ENCODE results near the gene HOXA4.

HOXA4 gene

DNA sequence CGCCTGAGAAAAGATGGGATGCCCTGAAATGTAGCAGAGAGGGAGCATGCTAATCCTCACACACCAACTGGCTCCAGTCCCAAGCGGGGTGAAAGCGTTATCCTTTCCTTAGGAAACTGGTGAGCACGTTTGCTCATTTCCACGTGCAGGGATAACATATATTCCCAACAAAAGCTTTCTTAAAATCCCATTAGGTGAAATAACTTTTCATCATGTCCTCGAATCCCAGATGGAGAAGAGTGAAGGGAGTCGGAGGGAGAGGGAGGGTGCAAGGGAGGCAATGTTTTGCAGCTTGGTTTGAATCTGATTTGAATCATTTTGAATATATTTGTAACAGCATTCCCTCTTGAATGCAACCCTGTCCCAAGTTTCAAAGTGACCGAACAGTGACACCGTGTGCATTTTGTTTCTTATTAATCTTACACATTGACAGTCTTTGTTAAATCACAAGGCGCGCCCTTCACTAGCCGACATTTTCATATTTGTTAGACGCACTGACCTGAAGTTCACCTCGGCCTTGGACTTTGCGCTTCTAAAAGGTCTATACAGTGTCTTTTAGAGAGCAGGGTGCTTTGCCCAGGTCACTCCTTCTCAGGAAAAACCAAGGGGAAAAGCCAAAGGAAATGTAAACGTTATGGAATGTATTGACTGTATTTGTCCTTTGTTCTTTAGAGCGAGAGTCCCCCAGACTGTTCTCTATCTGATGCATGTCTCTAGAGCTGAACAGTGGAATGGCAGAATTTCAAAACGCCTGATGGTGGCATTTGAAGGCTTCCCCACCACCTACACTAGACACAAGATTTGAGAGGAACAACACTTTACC, 3.1 kb upstream of the HOXA4 start:
- DNase-seq (ENCODE audit: low read depth, low spot score), result no peak

DNA sequence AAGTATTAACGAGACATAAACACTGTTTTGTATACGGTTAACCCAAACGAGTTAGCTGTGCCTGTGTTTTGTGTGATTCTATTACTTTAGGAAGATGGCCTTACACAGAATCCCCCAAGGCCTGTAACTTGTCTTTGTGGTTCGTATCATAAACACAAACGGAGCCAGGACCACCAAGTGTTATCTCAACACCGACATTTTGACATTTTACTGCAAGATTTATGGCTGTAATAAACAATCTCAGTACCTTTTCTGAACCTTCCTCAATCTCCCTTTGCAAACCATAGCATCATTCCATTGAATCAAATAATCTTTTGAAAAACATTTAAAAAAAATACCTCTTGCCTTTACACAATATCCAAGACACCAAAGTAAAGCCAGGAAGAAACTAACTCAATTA, 2.4 kb upstream of the HOXA4 start:
- no peak for DNase-seq (ENCODE audit: low read depth, low spot score)

DNA sequence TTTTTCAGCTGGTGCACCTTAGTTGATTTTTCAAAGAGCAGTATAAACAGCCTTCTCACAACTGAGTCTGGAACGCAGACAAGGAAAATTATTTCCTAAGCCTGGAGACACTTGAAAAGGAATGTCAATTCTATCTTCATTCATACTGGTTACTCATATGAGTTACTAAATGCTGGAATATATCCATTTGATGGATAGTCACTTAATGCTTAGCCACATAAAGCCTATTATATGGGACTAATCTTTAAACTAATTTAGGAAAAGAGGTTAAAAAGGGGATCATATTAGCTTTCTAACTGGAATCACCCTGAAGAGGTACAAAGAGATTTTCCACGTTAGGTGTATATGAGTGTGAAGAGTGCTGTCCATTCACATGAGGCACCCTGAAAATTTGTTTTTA, 1.7 kb upstream of the HOXA4 start:
- DNase-seq (ENCODE audit: low read depth, low spot score), result no peak

DNA sequence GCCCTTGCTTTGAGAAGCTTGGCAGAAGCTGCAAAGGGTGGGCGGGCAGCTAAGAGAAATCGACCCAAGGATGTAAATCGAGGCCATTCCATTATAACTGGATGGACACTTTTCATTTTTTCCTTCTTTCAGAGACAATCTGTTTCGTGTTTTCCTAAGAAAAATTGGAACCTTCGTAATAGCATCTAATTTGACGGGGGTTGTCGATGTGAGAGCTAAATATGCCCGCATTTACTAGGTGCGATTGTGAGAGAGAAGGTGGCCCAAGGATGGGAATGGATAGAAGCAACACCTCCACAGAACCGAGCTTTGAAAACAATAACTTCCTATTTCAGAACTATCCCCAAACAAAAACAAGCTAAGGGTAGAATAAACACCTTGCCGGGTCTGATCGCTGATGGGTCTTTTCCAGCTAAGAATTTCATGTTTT, 848 bp upstream of the HOXA4 start:
- DNase-seq (ENCODE audit: low read depth, low spot score), result no peak

DNA sequence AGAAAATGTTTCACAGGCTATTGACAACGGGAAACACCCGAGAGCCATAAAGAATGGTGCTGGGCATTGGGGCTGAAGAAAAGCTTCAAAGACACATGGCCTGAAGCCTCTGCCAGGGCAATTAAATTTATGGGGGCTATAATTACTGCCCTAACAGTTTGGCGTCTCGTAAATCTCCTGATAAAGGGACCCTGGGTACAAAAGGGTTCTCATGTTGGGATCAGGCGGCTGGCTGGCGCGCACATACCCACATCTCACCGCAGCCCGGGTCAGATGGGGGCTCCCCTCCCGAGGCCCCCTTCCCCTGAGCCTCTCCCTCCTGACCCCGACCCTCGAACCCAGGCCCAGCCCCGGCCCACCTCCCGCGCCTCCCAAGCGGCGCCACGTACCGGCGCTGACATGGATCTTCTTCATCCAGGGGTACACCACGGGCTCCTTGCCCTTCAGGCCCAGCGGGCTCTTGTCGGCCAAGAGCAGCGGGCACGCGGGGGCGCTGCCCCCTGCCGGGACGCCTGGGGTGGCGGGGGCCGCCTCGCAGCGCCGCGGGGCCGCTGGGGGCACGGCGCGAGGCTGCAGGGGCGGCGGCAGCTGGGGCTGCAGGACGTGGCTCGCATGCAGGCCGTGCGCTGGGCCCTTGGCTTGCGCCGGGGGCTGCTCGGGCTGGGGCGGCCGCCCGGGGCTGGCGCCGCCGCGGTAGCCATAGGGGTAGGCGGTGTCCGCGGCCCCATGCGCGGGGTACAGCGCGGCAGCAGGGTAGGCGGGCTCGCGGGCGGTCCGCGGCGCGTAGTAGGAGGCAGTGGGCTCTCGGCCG, 623 bp downstream of the HOXA4 start:
- no peak for DNase-seq (ENCODE audit: low read depth, low spot score)

DNA sequence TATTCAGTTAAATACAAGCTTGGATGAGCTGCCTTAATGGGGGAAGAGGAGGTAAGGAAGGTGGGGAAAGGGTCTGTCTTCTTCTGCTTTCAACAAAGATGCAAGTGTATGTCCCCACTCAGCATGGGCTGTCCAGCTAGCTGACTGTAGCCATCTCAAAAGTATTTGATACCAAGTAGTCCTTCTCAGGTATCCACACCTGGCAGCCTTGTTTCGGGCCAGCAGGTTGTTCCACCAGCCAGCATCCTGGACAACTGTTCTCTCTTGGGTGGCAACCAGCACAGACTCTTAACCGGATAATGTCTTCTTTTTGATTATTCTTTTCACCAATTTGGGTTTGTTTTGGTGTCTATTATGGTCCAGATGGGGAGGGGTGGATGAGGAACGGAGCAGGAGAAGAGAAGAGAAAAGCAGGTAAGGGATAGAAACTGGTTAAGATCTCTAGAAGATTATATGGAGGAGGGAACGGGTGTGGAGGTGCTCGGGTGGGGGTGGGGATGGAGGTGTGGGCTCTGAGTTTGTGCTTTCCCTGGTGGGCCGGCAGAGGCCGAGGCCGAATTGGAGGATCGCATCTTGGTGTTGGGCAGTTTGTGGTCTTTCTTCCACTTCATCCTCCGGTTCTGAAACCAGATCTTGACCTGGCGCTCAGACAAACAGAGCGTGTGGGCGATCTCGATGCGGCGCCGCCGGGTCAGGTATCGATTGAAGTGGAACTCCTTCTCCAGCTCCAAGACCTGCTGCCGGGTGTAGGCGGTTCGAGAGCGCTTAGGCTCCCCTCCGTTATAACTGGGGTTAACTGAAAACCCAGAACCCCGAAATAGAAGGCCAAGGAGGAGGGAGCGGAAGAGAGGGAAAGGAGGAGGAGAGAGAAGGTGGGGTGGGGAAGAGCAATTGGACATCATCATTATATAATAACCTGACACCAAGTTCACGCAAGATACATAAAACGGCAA, 1.5 kb downstream of the HOXA4 start:
- DNase-seq (ENCODE audit: low read depth, low spot score), result no peak

DNA sequence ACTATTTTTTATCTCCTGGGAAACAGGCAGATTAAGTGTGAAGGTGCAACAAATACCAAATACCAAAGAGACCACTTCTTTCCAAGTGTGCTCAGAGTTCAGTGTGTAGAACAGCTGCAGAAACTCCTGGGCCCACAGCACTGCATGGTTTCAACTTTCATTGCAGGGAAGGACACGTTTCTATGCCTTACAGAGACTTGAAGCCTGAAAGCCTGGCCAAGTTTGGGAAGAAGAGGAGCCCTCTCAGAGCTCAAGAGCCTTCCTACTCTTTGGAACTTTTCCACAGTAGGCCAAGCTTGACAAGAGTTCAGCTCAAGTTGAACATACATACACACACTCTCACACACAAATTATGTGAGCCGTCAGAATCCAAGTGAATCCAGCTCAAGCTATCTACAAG, 2.5 kb downstream of the HOXA4 start:
- no peak for DNase-seq (ENCODE audit: low read depth, low spot score)

DNA sequence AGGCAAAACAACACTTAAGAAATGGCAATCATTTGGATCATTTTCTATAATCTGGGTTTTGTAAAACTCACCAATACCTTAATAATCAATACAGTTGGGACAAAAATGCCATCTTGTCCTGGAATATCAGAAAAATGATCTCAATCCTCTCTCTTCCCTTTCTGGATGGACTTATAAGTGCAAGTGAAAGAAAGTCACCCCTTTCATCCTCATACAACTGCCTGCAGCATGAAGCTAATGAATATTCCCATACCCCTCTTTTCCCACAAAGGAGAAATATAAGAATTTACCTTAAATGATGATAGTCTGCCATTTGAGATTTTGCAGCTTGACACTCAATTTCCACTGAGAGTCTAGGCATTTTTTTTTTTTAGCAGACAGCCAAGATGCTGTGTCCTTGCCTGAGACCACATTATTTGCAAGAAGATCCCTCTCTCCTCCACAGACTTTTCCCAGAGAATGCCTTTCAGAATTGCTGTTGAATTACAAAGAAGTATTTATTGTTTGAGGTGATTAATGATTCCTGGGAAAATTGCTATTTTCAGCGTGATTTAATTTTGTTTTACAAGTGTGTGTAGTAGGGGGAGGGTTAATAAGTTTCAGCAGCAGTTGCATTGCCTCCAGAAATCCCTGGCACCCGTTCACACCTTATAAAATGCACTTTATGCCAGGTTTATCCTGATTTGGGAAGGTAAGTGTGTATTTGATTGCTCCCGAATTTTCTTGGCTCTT, 3.8 kb downstream of the HOXA4 start:
- DNase-seq (ENCODE audit: low read depth, low spot score), result no peak

DNA sequence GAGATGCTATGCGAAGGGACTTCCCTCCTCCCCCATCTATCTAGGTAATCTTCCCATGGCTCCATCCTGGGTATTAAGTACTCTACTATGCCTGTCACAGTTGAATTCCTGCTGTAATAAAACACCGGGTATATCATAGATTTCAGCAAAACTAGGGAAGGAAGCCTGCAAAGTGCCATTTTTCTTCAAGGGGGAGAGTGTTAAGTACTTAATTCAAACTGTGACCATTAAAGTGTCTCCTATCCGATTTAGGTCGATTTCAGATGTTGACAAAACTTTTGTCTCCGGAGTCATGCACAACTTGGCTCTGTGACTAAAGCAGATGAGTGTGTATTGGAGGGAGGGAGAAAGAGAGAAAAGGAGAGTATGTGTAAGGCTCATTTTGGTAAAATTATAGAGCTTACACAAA, 4.6 kb downstream of the HOXA4 start:
- DNase-seq (ENCODE audit: low read depth, low spot score), result no peak

DNA sequence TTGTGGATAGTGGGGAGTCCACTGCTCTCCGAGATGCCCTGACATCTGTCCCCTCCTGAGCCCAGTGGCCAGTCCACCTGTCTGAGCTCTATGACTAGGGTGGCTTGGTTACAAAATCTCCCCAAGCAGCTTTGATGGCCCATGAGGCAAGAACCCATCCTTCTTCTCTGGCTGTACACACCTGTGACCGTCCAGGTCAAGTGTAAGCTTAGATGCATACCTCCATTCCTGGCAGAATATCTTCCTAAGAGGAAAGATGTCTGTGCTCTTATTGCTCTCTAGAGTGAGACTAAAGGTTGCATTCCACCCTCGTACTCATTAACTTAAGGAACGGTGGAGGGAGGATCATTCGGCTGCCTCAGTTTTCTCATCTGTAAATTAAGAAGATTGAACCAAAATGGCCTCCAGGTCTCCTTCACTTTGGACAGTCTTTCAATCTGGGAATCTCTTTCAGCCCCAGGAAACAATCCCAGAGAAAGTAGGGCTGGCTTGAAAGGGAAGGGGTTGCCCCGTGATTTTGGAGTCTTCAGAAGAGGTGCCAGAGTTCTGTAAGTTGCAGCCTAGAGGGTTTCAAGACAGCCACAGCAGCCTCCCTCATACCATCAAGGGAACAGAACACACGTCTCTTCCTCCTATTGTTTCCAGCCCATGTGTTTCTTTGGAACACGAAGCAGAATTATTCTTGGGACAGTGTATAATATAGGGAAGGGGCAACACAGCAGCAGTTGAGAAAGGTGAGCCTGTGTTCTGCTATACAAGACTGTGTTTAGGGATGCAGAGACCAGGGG, 5.5 kb downstream of the HOXA4 start:
- no peak for DNase-seq (ENCODE audit: low read depth, low spot score)

DNA sequence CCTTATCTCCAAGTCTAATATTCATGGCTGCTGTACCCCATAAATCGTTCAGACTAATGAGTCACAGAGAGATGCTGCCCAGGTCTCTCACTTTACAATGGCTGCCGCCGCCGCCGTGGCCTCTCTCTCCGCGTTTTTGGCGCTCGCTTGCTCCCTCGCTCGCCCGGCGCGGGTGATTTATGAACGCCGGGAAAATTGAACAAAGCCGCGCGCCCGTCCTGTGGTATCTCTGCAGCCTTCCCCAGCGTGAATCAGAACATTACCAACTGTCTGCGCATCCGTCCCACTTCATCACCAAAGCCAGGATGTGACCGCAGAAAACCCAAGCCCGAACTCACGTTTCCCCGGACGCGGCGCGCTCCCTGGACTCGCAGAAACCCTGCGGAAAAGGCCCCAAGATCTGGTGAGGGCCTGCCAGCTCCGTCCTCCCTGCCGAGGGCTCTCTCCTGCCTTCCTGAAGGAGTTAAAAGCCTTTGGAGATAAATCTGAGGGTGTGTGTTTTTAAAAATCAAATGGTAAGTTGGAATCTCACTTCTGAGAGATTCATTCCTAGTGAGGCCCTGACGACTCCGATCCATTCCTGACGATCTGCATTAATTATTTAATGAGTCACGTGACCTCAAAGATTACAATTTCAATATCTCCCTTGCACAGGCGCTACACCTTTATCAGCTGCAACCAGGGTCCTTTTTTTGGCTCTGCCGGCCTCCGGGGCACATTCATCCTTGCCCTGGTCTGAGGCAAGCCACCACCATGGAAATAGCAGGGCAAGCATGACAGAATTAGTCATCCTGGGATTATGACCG, 6.3 kb downstream of the HOXA4 start:
- DNase-seq (ENCODE audit: low read depth, low spot score), result no peak

DNA sequence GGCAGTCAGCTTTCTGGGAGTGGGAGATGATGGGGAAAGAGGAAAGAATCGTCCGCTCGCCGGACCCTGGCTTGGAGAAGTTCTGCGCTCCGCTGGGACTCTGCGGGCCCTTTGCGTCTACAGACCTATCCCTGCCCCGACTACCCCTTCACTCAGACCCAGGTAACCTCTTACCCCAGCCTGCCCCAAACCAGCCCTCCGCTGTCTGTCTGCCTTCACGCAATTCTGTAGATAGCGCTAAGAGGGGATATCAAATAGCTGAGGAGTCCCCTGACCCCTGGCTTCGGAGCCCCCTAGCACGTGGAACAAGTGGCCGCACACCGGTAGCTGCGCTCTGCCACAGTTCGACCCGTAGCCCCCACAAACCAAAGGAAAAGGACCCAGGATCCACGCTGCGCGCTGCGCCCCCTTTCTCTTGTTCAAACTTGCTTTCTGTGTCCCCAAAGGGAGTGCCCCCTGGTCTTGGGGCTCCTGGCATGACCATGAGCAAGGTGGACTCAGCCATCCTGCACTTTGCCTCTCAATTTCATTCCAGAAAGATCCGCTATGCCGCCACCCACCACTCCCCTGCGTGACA, 7.0 kb downstream of the HOXA4 start:
- DNase-seq (ENCODE audit: low read depth, low spot score), result no peak

DNA sequence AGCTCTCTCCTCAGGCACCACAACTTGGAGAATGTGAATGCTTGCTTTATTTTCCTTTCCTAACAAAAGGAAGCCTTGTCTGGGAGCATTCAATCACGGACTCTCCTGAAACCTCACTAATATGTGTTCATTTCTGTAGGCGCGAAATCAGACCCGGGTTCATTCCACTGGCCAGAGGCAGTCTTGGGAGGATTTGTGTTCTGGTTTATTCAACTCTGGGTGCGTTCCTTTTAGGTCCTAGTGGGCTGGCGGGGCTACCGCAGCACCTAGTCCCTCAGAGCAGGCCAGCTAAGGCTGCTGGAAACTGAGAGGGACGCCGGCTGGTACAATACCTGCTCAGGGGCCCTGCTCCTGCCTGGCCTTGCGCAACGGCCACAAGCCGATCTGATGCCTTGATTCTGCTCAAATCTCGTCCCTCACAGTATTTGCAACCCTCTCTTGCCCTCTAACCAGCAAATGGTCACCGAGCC, 7.5 kb downstream of the HOXA4 start:
- no peak for DNase-seq (ENCODE audit: low read depth, low spot score)

DNA sequence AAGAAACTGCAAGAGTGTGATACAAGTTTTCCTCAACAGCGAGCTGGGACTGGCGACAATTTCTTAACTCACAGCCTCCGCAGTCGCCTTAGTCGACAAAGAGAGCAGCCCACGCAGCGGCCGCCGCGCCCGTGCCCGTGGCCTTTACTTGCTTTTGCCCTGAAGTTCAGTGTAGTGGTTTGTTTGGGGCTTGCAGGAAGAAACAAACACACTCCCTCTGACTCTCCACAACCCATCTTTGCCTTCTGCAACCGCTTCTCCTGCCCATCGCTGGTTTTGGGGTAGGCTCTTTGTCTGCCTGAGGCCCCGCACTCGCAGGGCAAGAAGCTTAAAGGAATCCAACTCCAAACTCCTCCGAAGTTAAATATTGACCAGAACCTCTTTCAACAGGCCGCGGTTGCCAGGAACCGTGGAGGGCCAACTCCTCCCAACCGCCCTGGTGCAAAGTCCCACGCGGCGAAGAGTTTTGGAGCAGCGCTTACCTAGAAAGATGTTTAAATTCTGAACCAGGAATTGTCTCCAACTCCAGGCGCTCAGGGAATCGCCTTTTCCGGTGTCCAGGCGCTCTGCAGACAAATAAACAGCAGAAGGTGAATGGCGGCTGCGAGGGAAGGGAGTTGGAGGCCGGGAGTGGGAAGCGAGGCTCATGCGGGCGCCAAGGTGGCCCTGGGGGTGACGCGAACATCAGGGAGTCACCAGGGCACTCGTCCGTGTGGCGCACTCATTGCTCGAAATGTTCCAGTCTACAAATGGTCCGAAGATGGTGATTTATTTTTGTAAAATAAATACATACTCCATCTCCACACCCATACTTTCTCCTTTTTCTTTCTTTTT, 8.3 kb downstream of the HOXA4 start:
- DNase-seq (ENCODE audit: low read depth, low spot score), result no peak

DNA sequence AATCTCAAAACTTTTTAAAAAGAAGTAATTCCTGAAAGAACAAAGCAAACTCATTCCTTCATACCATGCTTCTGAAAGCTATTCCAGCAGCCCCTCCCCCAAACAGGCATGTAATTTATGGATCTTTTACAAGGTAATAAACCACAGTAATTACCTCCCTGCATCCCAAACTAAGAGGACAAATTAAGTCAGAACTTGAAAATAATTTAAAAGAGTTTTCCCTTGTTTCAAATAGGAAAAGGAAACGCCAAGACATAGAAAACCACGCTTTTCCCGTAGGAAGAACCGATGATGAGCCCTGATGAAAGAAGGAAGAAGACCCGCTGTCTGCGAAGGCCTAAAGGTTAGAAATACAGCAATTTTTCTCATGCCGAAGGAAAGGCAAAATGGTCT, 8.9 kb downstream of the HOXA4 start:
- DNase-seq (ENCODE audit: low read depth, low spot score), result no peak

DNA sequence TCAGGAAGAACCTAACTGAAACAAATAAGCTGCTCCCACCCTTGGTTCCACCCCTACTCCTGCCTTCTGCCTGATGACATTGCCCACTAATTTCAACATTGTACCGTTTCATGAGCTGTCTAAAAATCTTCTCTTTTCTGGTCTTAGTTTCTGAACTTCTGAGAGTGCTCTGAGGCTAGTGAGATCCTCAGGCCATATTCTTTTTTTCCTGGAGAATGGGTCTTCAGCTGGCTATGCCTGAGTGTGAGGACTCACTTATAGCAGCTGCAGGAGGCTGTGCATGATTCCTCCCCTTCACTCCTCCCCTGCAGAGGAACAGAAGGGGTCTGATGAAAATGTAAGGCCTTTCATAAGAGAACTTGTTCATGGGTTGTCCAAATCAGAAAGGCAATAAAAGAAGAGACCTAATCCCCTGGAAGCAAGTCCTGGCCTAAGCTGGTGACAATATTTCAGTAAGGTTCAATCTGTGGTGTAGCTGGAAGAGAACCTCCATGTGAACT, 11.1 kb downstream of the HOXA4 start:
- DNase-seq (ENCODE audit: low read depth, low spot score), result no peak

DNA sequence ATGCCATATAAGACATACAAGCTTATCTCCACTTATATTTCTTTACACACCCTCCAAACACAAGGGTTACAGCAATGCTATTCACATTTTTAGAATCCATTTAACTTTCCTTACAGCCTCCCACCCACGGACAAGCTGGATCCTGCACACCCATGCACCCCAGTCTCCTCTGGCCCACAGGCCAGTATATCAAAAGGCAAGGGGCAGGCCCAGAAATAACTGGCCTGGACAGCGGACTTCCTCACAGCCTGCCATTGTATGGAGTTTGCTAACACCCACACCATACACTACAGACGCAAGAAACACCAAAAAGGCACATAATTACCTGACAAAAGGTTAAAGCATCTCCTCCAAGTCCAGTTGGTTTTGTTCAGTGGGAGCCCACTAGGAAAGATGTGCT, 12.0 kb downstream of the HOXA4 start:
- DNase-seq (ENCODE audit: low read depth, low spot score), result no peak

DNA sequence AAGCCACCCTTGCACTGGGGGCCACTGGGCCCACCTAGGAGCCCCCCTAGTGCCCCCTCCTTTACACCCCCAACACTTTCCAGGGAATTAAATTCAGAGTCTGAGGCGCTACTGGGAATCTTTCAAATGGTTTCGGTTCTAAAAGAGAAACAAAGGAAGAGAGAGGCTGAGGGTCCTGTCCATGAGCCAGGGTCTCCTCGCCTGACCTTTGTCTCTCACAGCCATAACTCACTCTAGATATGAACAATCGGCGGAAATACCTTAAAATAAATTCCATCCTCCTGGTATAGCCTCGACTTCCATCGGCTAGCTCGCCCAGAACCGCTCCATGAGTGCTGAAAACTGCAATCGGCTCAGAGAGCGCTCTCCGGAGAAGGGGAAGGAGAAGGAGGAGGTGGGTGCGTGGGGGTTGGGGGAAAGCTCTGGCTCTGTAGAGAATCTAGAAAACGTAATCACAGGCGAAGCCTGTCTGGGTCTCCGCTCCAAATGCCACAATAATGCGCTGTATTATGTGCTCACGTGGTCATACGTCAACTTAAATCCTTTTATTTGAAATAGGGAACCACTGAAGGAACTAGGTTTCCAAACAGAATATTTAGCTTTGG, 12.6 kb downstream of the HOXA4 start:
- no peak for DNase-seq (ENCODE audit: low read depth, low spot score)

Data from brain pericyte (primary cell).